Measurements from ENCODE around the gene R3HDM2.

R3HDM2 gene

DNA sequence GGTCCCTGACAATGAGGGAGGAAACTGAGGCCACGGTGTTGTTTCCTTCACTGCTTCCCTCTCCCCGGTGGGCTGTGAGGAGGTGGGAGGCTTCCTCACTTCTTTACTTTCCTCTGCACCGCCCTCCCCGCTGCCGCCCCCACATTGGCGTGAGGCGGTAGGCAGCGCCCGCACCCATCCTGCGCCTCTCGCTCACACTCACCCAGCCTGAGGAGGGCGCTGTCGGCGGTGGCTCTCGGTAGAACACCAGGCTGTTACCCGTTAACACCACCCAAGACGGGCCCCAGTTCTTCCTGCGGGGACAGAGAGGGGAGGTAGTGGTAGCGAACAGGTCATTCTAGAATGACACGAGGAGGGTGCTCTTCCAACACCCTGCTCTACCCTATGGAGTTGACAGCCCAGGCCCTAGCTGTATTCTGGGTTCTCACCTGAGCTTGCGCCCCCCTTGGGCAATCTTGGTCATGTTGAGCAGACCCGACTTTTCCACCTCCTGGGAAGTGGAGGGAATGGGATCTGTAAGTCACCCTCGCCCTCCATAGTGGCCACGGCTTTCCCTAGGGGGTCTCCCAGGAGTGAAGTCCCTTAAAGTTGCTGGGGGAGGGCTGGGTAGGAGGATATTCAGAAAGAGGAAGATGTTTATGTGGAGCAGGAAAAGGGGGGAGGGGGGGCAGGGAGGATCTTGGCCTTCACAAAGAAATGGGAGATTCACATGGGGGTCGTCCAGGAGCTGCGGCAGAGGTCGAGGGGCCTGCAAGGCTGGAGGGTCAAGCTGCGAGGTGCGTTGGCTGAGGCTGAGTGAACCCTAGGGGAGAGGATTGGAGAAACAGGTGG, 45.5 kb upstream of the R3HDM2 start:
- DNase-seq (ENCODE audit: low read depth) = peak; percentile 78
- peak overlapping the region; percentile 69 for H3K4me3 ChIP-seq (ENCODE audit: low read depth, low read length)
- TF ChIP-seq, protein P1, sequence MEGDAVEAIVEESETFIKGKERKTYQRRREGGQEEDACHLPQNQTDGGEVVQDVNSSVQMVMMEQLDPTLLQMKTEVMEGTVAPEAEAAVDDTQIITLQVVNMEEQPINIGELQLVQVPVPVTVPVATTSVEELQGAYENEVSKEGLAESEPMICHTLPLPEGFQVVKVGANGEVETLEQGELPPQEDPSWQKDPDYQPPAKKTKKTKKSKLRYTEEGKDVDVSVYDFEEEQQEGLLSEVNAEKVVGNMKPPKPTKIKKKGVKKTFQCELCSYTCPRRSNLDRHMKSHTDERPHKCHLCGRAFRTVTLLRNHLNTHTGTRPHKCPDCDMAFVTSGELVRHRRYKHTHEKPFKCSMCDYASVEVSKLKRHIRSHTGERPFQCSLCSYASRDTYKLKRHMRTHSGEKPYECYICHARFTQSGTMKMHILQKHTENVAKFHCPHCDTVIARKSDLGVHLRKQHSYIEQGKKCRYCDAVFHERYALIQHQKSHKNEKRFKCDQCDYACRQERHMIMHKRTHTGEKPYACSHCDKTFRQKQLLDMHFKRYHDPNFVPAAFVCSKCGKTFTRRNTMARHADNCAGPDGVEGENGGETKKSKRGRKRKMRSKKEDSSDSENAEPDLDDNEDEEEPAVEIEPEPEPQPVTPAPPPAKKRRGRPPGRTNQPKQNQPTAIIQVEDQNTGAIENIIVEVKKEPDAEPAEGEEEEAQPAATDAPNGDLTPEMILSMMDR (IDR thresholded peaks at IDR 0.05; ENCODE audit: insufficient read depth, low read depth, low read length, missing control alignments) = peak; percentile 66

DNA sequence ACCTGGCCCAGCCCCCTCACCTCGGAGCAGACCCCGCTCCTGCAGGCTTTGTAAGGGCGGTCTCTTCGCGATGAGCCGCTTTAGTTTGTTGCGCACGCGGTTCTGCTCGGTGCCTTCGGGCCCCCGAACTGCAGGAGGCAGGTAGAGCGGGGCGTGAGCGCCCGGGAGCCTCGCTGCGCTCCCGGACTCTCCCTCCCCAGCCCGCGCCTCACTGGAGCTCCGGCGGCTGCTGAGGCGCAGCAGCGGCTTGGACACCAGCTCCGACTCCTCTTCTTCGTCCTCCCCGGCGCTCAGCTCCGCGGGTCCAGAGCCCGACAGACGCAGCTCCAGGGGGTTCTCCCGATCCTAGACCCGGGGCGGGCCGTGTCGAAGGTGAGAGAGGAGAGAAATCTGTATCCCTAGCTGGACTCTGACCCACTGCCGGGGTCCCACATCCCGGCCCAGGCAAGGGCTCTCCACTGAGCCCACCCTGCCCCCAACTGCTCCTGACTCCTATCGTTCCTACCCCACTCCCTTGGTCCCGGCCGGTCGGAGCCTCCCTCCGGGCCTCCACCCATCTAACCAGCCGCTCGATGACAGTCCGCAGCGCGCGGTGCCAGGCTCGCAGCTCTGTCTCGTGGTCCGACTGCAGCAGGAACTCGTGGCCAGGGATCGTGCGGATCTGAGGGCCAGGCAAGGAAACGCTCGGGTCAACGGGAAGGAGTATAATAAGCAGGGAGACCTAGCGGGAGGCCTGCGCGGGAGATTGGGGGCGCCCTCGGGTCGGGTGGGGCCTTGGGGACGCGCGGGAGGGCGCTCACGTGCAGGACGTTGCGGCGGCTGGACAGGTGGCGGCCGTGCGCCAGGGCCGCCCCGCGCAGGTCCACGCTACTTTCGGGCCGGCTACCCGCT, 44.7 kb upstream of the R3HDM2 start:
- H3K4me3 ChIP-seq (ENCODE audit: low read depth, low read length) = peak overlapping the region; percentile 69
- TF ChIP-seq, protein P1 (IDR thresholded peaks at IDR 0.05; ENCODE audit: insufficient read depth, low read depth, low read length, missing control alignments) = no peak
- DNase-seq (ENCODE audit: low read depth) = no peak

DNA sequence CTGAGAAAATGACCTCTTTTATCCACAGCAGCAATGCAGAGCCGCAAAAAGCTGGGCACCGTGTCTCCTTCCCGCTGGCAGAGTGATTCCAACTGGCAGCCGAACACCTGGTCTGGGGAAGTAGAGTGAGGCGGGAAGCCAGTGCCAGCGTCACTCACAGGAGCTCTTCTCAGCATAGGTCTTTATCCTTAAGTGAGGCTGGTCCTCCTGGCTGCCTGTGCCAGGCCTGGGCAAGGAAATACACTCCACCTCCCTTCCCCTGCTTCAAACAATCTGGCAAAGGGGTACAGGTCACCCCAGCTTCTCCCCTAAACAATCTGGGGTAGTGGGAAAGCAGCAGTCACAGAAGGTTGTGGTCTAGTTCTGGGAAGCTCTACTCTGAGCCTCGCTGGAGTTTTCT, 44.0 kb upstream of the R3HDM2 start:
- TF ChIP-seq, protein P1 (IDR thresholded peaks at IDR 0.05; ENCODE audit: insufficient read depth, low read depth, low read length, missing control alignments) = no peak
- H3K4me3 ChIP-seq (ENCODE audit: low read depth, low read length) = no peak overlapping the region
- no peak for DNase-seq (ENCODE audit: low read depth)

DNA sequence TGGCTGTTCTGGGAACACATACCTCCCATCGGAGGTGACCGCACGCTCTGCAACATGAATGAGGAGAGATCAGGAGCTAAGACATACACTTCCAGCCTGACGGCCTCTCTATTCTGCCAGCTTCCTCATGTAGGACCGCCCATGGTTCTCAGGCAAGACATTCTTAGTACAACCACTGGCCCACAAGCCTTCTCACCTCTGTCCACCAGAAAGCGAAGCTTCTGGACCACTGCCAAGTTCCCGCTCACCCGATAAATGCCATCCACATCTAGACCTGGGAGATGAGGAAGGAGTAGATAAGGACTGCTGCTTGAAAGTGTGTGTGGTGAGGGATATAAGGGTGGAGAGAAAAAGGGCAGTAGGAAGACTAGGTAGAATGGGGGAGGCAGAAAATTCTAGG, 43.6 kb upstream of the R3HDM2 start:
- H3K4me3 ChIP-seq (ENCODE audit: low read depth, low read length) = no peak overlapping the region
- DNase-seq (ENCODE audit: low read depth) = no peak
- TF ChIP-seq, protein P1 (IDR thresholded peaks at IDR 0.05; ENCODE audit: insufficient read depth, low read depth, low read length, missing control alignments) = no peak

DNA sequence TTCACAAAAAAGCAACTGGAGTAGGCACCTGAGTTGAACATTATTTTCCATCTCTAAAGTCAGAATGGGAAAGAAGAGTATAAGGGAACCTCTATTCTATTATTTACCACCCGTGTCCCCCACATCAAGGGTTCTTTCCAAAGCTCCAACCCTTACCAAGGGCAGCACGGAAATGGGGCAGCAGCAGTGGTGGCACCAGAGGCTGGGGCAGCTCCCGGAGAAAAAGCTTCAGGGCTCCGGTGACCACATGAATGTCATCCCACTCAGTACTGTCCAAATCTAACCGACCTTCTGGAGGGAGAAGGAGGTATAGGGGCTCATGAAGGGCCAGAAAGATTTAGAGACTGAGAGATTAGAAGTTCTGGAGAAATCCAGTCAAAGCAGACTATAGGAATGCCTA, 43.0 kb upstream of the R3HDM2 start:
- no peak overlapping the region for H3K4me3 ChIP-seq (ENCODE audit: low read depth, low read length)
- TF ChIP-seq, protein P1 (IDR thresholded peaks at IDR 0.05; ENCODE audit: insufficient read depth, low read depth, low read length, missing control alignments) = no peak
- DNase-seq (ENCODE audit: low read depth) = no peak

DNA sequence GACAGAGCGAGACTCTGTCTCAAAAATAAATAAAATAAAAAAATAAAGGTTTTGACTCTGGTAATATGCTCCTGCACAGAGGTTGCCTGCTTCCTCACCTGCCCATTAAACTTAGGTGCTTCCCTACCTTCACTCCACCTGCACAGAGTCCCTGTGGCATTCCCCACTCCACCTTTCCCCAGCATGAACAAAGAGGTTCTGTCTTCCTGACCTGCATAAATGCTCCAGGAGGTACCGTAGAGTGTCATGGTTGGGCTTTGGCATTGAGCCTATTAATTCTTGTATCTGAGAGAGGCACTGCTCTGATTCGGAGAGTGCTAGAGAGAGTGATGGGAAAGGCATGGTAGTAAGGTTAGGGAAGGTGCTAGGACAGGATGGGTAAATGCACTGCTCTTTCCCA, 42.5 kb upstream of the R3HDM2 start:
- no peak overlapping the region for H3K4me3 ChIP-seq (ENCODE audit: low read depth, low read length)
- DNase-seq (ENCODE audit: low read depth) = no peak
- TF ChIP-seq, protein P1 (IDR thresholded peaks at IDR 0.05; ENCODE audit: insufficient read depth, low read depth, low read length, missing control alignments) = no peak

Data from GM12865 (cell line).